Stomach (tissue), 4 donors: ENCODE measurements around the gene CFAP52.

Experiments used
- POLR2A ChIP-seq, 4 donors: fragments of 450-650 bp; IDR thresholded peaks; one replicate each; pipeline ENCODE4 v1.6.1; 2016; ENCODE audit warnings: antibody characterized with exemption in 4 of 4, control low read depth in 2 of 4, mild to moderate bottlenecking in 1 of 4, moderate library complexity in 1 of 4
- TF ChIP-seq, protein P1 (sequence below), 7 experiments: fragments of 450-650 bp in 4 of 7; fragments of 200-600 bp in 3 of 7; sonication (generic) in 3 of 7; IDR thresholded peaks; one replicate each; pipeline ENCODE4 v1.5.1; 2016 to 2019; ENCODE audit warnings: antibody characterized with exemption in 7 of 7, control low read depth in 2 of 7, mild to moderate bottlenecking in 1 of 7

DNA sequence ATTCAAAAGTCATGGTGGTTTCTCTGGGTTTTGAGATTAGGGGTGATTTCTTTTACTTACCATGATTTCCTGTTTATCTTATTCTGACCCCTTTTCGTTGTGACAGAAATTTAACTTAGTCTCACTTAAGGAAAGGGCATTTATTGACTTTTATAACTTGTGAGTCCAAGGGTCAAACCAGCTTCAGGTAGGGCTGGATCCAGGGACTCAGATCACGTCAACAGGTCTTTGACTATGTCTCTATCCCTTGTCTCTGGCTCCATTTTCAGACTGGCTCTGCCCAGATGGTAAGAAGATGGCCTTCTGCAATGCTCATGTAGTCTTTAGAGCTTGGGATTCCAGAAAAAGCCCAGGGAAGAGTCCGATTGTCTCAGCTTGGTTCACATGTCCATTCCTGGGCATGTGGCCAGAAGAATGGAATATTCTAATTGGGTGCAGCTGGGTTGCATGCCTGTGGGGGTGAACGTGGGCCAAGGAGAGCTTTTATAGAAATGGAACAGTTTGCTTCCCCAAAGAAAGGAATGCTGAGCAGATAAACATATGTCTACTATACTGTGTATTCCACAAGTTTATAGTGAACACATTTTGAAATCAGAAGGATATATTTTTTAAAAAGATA, 82.3 kb downstream of the CFAP52 start:
- TF ChIP-seq, protein P1, sequence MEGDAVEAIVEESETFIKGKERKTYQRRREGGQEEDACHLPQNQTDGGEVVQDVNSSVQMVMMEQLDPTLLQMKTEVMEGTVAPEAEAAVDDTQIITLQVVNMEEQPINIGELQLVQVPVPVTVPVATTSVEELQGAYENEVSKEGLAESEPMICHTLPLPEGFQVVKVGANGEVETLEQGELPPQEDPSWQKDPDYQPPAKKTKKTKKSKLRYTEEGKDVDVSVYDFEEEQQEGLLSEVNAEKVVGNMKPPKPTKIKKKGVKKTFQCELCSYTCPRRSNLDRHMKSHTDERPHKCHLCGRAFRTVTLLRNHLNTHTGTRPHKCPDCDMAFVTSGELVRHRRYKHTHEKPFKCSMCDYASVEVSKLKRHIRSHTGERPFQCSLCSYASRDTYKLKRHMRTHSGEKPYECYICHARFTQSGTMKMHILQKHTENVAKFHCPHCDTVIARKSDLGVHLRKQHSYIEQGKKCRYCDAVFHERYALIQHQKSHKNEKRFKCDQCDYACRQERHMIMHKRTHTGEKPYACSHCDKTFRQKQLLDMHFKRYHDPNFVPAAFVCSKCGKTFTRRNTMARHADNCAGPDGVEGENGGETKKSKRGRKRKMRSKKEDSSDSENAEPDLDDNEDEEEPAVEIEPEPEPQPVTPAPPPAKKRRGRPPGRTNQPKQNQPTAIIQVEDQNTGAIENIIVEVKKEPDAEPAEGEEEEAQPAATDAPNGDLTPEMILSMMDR (IDR thresholded peaks at IDR 0.05) = no peak
- TF ChIP-seq POLR2A (IDR thresholded peaks at IDR 0.05) = no peak
